ENCODE measurements around the gene FHL3.
"Not testable (repeated sequence)": the region's sequence is repeated elsewhere in the genome, so short reads cannot be mapped to it uniquely, and the experiment has no call there.

The FHL3 gene

GRCh38 chr1:37983546-37983945 lies 21.8 kb downstream of the FHL3 start:
- no peak for DNase-seq

- no peak for DNase-seq
Measured at GRCh38 chr1:37978541-37978940, 26.8 kb downstream of the FHL3 start.

GRCh38 chr1:37975083-37975482 lies 30.2 kb downstream of the FHL3 start:
- DNase-seq, result peak; percentile 19

GRCh38 chr1:37974567-37974966 lies 30.7 kb downstream of the FHL3 start:
- DNase-seq, result no peak

- not testable (repeated sequence) for DNase-seq
Measured at GRCh38 chr1:37973684-37974083, 31.6 kb downstream of the FHL3 start.

GRCh38 chr1:37965301-37965700 lies 40.0 kb downstream of the FHL3 start:
- DNase-seq, result no peak

GRCh38 chr1:37964106-37964505 lies 41.2 kb downstream of the FHL3 start:
- not testable (repeated sequence) for DNase-seq

GRCh38 chr1:37958690-37959089 lies 46.6 kb downstream of the FHL3 start:
- DNase-seq, result no peak

GRCh38 chr1:37955685-37956084 lies 49.6 kb downstream of the FHL3 start:
- no peak for DNase-seq

- DNase-seq, result no peak
Measured at GRCh38 chr1:37954316-37954971, 50.9 kb downstream of the FHL3 start.

- no peak for DNase-seq
Measured at GRCh38 chr1:37952738-37953137, 52.6 kb downstream of the FHL3 start.

- no peak for DNase-seq
Measured at GRCh38 chr1:37951783-37952624, 53.3 kb downstream of the FHL3 start.

- no peak for DNase-seq
Measured at GRCh38 chr1:37951041-37951782, 54.1 kb downstream of the FHL3 start.

- no peak for DNase-seq
Measured at GRCh38 chr1:37949524-37950152, 55.7 kb downstream of the FHL3 start.

GRCh38 chr1:37948841-37949240 lies 56.5 kb downstream of the FHL3 start:
- DNase-seq, result no peak

GRCh38 chr1:37948166-37948565 lies 57.1 kb downstream of the FHL3 start:
- no peak for DNase-seq

GRCh38 chr1:37947364-37947763 lies 58.0 kb downstream of the FHL3 start:
- no peak for DNase-seq
